Neural cell (in vitro differentiated cells): Measurements from ENCODE around the gene STIM2.

Experiments used
- CTCF ChIP-seq: fragments of 450-650 bp; IDR thresholded peaks from 2 replicates; pipeline ENCODE4 v1.5.1; 2014; ENCODE audit warnings: antibody characterized with exemption, mild to moderate bottlenecking, moderate library complexity; ENCODE audit not compliant: poor library complexity, severe bottlenecking
- EP300 ChIP-seq: fragments of 450-650 bp; conservative IDR thresholded peaks from 2 replicates; pipeline ENCODE4 v1.6.1; 2014; ENCODE audit warnings: antibody characterized with exemption, mild to moderate bottlenecking, moderate library complexity; ENCODE audit not compliant: poor library complexity, severe bottlenecking
- TAF1 ChIP-seq: IDR thresholded peaks from 2 replicates; pipeline ENCODE4 v1.6.1; 2012; ENCODE audit warnings: low read depth

GRCh38 chr4:27059446-27059845 is 198.8 kb downstream of the STIM2 start:
- TF ChIP-seq CTCF (no peak), TAF1 (no peak), EP300 (no peak)
